Endometrium (tissue), 2 donors: Measurements from ENCODE around the gene PRPF40B.

ENCODE experiments used
- FAIRE-seq: peaks from 2 replicates; lab custom pipeline; 2012; peaks lifted over from hg19 to GRCh38; lab: Jason Lieb, UNC
- donor health status: control.
- donor health status: control.

The PRPF40B gene

GRCh38 chr12:49635656-49636055 is 12.3 kb downstream of the PRPF40B start:
- no peak for FAIRE-seq

DNA sequence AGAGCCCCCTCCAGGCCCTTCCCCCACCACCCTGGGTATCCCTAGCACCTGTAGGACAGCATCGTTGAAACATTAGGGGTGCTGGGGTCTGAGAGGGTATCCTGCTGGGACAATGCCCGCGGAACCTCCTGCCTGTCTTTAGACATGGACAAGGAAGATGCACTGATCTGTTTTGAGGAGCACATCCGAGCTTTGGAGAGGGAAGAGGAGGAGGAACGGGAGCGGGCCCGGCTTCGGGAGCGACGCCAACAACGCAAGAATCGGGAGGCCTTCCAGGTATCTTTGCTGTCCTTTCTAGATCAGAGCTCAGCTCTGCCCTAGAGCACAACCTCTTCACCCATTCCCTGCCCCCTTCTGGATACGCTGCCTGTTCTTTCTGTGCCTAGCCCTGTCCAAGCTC is 13.2 kb downstream of the PRPF40B start:
- no peak for FAIRE-seq

GRCh38 chr12:49636979-49637755 is 13.8 kb downstream of the PRPF40B start:
- no peak for FAIRE-seq

- FAIRE-seq, result no peak
These were observed 18.5 kb downstream of the PRPF40B start for GRCh38 chr12:49641748-49642369.

GRCh38 chr12:49642370-49642802 is 19.0 kb downstream of the PRPF40B start:
- FAIRE-seq, result no peak

- FAIRE-seq, result no peak
These were observed 19.8 kb downstream of the PRPF40B start for GRCh38 chr12:49643135-49643534.

DNA sequence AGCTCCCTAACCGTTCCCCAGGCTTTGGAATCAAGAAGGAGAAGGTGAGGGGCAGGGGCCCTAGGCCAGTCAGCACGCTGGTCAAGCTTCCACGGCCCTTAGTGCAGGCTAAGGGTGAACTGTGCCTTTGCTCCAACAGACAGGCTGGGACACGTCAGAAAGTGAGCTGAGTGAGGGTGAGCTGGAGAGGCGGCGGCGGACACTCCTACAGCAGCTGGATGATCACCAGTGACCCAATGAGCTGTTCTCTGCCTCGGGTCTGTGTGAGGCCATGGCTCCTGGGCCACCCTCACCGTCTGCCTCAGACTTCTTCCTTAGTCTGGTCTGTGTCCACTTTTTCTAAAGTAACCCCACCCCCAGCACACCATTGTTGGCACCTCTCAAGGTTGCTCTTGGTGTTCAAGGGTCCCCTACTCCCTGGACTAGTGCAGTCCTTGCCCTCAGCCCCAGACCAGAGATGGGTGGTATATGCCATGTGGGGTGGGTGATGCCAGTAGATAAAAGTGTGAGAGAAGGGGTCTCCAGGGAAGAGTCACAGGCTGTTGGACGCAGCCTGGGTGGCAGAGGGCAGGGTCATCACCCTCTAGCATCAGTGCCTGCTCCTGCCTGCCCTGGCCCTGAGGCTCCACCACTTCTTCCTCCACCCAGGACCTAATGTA is 20.7 kb downstream of the PRPF40B start:
- FAIRE-seq, result no peak

DNA sequence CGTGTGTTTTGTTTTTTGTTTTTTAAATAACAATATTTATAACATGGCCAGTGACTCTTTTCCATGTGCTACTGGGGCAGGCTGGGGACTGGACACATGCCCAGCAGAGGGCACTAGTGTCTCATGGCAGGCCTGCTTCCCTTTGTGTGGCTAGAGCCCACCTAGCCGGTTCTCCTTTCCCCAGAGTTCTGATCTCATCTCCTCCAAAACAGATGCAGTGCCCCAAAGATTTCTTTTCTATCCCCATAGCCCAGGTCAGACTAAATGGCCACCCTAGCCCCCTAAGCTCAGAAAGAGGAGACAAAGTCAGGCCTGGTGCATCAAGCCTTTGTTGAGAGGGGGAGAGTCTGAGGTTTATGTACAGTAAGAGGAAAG is 21.2 kb downstream of the PRPF40B start:
- no peak for FAIRE-seq

DNA sequence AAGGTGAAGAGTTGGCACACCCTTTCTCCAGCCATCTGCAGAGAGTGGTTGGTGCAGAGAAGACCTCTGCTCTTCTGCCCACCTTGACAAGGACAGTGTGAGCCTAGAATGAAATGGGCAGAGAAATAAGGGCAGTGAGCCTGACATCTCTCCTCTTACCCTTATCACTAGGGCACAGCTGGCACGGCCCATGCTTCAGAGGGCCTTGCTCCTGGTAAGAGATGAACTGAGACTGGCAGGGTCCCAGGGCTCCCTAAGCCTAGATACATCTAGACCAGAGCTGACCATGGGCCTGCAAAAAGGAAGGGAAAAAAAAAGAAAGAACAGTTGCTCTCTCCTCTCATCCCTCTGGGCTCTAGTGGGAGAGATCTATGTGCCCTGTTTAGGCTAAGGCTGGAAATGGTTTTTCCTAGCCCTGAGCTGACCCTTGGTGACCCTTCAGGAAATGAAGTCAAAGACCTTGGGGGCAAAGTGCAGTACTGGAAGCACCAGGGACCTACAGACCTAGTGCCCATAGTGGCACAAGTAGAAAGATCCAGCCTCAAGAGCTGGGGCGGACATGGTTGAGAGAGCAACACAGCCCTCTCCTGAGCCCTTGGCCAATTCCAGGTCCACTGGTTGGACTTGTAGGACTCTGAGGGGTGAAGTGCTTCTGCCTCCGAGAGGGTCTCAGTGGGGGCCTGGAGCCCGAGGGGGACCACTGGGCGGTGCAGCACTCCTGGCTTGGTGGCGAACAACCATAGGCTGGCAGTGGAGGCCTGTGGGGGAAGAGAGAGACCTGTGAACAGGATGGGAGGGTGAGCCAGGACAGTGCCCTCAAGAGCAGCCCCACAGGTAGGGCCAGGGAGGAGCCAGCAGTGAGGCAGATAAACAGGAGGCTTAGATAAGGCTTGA is 22.0 kb downstream of the PRPF40B start:
- FAIRE-seq, result no peak

GRCh38 chr12:49646331-49646830 is 23.0 kb downstream of the PRPF40B start:
- FAIRE-seq, result no peak

DNA sequence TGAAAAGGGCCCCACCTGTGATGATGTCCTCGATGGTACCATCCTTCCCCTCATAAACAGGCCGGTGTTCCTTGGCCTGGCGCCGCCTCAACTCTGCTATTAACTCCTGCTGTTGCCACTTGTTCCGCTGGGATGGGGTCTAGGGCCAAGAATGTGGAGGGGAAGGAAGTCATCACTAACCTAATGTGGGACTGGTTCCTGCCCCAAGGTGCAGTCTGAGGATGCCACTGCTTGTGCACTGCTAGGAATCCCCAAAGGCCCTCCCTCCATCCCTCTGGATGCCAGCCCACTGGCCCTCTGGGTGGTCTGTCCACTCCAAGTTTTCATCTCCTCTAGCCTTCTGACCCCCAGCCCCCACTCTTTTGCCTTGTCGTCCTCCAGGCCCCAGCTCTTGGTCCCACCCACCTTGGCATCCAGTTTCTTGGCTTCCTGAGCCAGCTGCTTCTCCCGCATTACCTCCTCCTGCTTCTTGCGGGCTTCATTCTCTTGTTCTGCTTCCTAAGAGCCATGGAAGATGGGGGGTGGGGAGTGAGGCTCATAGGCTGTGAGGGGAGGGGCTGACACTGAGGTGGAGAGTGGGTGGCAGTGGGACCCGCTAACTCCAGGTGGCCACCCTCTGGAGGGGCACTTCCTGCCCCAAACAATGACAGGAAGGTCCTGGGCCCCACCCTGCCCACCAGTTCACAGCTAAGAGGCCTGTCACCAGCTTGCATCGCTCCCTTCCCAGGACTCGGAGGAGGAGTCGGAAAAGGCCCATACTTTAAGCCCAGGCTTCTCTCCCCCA is 23.7 kb downstream of the PRPF40B start:
- no peak for FAIRE-seq

- no peak for FAIRE-seq
These were observed 24.7 kb downstream of the PRPF40B start for GRCh38 chr12:49647827-49648711.

DNA sequence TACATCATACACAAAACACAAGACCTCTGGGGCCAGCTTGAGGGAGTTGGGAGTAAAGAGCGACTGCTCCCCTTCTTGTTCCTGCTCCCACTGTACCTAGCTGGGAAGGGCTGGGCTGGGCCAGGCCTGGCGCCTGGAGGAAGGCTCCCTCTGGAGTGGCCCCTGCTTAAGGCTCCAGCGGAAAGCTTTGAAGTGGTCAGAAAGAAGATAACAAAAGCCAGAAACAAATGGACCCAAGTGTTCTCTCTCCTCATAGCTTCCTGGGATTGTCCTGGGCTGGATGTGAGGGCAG is 25.3 kb downstream of the PRPF40B start:
- no peak for FAIRE-seq

- no peak for FAIRE-seq
These were observed 26.1 kb downstream of the PRPF40B start for GRCh38 chr12:49649445-49649844.

DNA sequence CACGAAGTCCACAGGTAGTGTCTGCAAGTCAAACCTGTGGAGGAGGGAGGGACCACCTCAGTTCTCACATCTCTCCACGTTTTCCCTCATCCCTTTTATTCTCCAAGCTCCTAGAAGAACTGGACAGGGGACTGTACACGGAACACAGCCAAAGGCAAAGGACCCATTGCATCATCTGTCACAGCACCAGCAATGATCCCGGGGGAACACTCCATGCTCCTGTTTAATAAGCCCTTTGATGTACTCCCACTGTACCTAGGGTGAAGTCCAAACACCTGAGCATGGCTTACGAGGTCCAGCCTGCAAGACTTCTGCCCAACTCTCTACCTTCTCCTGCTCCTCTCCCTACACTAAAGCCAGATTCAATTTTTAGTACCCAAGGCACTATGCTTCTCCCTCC is 26.5 kb downstream of the PRPF40B start:
- FAIRE-seq, result no peak

GRCh38 chr12:49651855-49652254 is 28.5 kb downstream of the PRPF40B start:
- FAIRE-seq, result no peak

- FAIRE-seq, result no peak
These were observed 29.7 kb downstream of the PRPF40B start for GRCh38 chr12:49652921-49653520.

DNA sequence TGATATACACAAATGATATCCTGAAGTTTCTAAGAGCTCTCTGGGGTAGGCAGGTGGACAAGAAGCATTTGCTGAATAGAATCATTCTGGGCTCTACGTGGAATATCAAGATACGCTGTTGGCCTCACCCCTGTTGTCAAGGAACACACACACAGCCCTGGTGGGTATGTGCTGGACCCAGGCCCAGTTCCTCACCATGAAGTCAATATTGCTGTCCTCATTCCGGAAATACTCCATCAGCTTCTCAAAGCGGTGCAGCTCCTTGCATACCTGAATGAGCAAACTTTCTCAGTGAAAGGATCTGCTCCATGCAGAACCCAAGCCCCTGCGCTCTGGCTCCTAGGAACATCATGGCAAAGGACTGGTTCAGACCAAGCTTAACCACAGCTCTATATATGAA is 31.4 kb downstream of the PRPF40B start:
- no peak for FAIRE-seq

- FAIRE-seq, result no peak
These were observed 32.4 kb downstream of the PRPF40B start for GRCh38 chr12:49655595-49656236.

- no peak for FAIRE-seq
These were observed 34.9 kb downstream of the PRPF40B start for GRCh38 chr12:49658276-49658675.
